Inflammatory macrophage treated with lipopolysaccharide for 1 hour (primary cell): ENCODE measurements around the gene KCTD17.

Experiments used
- DNase-seq, 2 donors: peaks; one replicate each; pipeline ENCODE4 v3.0.0-alpha.2; 2020 to 2022

KCTD17 gene

GRCh38 chr22:37051391-37052385 lies at the start of gene KCTD17:
Gene KCTD17, plus strand, starts transcription at chr22:37051742. Its CDS starts 19 bp downstream, at chr22:37051761.
- DNase-seq = peak; percentile 64 to 67

GRCh38 chr22:37001826-37002225 lies 49.7 kb upstream of the KCTD17 start:
- no peak for DNase-seq

- DNase-seq = no peak
These were observed 48.9 kb upstream of the KCTD17 start for GRCh38 chr22:37002633-37003032.

- no peak for DNase-seq
These were observed 43.9 kb upstream of the KCTD17 start for GRCh38 chr22:37007651-37008050.

- DNase-seq = peak; percentile 68 to 70
These were observed 43.2 kb upstream of the KCTD17 start for GRCh38 chr22:37008365-37008764.

GRCh38 chr22:37009490-37009889 lies 42.1 kb upstream of the KCTD17 start:
- no peak for DNase-seq

- no peak for DNase-seq
These were observed 41.4 kb upstream of the KCTD17 start for GRCh38 chr22:37010174-37010573.

GRCh38 chr22:37010976-37011375 lies 40.6 kb upstream of the KCTD17 start:
- DNase-seq = no peak

- DNase-seq = no peak
These were observed 40.1 kb upstream of the KCTD17 start for GRCh38 chr22:37011472-37011871.

GRCh38 chr22:37012262-37012904 lies 39.2 kb upstream of the KCTD17 start:
- no peak for DNase-seq

- DNase-seq = no peak
These were observed 38.6 kb upstream of the KCTD17 start for GRCh38 chr22:37012956-37013355.

GRCh38 chr22:37014415-37014806 lies 37.1 kb upstream of the KCTD17 start:
- DNase-seq = no peak

- DNase-seq = peak; percentile 4 to 51
These were observed 36.5 kb upstream of the KCTD17 start for GRCh38 chr22:37014835-37015586.

- no peak for DNase-seq
These were observed 36.0 kb upstream of the KCTD17 start for GRCh38 chr22:37015587-37015878.

GRCh38 chr22:37016134-37016910 lies 35.2 kb upstream of the KCTD17 start:
- DNase-seq = no peak

GRCh38 chr22:37017356-37017755 lies 34.2 kb upstream of the KCTD17 start:
- DNase-seq = no peak

GRCh38 chr22:37018086-37018814 lies 33.3 kb upstream of the KCTD17 start:
- DNase-seq = no peak

GRCh38 chr22:37018815-37019308 lies 32.7 kb upstream of the KCTD17 start:
- no peak for DNase-seq

GRCh38 chr22:37019309-37020191 lies 32.0 kb upstream of the KCTD17 start, which contains the start of the genes MPST and TST:
Gene MPST, plus strand, starts transcription at chr22:37019742. Its CDS starts 95 bp downstream, at chr22:37019837.
Gene TST, minus strand, starts transcription at chr22:37019447. Its CDS starts 715 bp downstream, at chr22:37018732.
- peak; percentile 49 to 59 for DNase-seq

- DNase-seq = peak in 1 of 2 donors; percentile 29
These were observed 31.4 kb upstream of the KCTD17 start for GRCh38 chr22:37020192-37020479.

- DNase-seq = no peak
These were observed 30.5 kb upstream of the KCTD17 start for GRCh38 chr22:37021041-37021440.
